AG09309 (cell line): ENCODE results near the gene ZNF619.

Experiments
- DNase-seq: peaks from one replicate; pipeline ENCODE4 v3.0.0-alpha.2; 2010; ENCODE audit warnings: low read depth
- H3K4me3 ChIP-seq: 2 replicates; pipeline ENCODE4 v1.5.1; 2011; ENCODE audit warnings: mild to moderate bottlenecking, low read depth, low read length, moderate library complexity; ENCODE audit not compliant: control insufficient read depth
- TF ChIP-seq, protein P1 (sequence below): IDR thresholded peaks from 2 replicates; pipeline ENCODE4 v1.5.1; 2011; ENCODE audit warnings: mild to moderate bottlenecking, low read depth, low read length, inconsistent platforms; ENCODE audit not compliant: insufficient read depth, control insufficient read depth; ENCODE audit errors: missing control alignments

ZNF619 gene

DNA sequence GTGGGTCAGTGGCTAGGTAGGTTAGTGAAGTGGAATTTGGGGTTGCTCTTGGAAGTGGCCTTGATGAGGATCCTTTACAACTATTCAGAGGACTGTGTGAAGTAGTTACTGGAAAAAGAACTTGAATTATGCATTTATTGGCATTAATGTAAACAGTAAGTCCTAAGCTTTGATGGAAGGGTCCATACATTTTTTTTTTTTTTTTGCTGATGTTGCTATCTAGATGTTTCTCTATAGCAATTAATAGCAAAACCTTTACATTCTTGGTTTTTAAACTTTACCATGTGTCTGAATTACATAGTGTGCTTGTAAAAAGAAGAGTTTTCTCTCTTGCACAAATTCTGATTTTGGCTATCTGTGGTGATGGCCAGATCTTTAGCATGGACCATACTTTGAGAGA is 57.4 kb downstream of the ZNF619 start:
- TF ChIP-seq, protein P1, sequence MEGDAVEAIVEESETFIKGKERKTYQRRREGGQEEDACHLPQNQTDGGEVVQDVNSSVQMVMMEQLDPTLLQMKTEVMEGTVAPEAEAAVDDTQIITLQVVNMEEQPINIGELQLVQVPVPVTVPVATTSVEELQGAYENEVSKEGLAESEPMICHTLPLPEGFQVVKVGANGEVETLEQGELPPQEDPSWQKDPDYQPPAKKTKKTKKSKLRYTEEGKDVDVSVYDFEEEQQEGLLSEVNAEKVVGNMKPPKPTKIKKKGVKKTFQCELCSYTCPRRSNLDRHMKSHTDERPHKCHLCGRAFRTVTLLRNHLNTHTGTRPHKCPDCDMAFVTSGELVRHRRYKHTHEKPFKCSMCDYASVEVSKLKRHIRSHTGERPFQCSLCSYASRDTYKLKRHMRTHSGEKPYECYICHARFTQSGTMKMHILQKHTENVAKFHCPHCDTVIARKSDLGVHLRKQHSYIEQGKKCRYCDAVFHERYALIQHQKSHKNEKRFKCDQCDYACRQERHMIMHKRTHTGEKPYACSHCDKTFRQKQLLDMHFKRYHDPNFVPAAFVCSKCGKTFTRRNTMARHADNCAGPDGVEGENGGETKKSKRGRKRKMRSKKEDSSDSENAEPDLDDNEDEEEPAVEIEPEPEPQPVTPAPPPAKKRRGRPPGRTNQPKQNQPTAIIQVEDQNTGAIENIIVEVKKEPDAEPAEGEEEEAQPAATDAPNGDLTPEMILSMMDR, result no peak
- no peak overlapping the region for H3K4me3 ChIP-seq
- DNase-seq, result no peak
